Upper lobe of right lung (tissue), 1 donor: ENCODE data around the gene CPA1. TPM values are rescaled to one million over a fixed set of nuclear protein-coding genes. Genes with fewer than 3 reads are reported as not detected.

ENCODE experiments used
- ATAC-seq: fragments of 200-7000 bp; cut with Tn5 transposase; one replicate; pipeline ENCODE4 v1.9.1; 2020; ENCODE audit warnings: mild to moderate bottlenecking, moderate library complexity
- DNase-seq: peaks from one replicate; pipeline ENCODE4 v3.0.0-alpha.2; 2020
- H3K27ac ChIP-seq: fragments of 200-600 bp; one replicate; pipeline ENCODE4 v1.8.0; 2022
- H3K27me3 ChIP-seq: fragments of 200-600 bp; one replicate; pipeline ENCODE4 v1.8.0; 2022; ENCODE audit warnings: mild to moderate bottlenecking
- H3K36me3 ChIP-seq: fragments of 200-600 bp; one replicate; pipeline ENCODE4 v1.8.0; 2022
- H3K4me1 ChIP-seq: fragments of 200-600 bp; one replicate; pipeline ENCODE4 v1.8.0; 2022
- H3K4me3 ChIP-seq: fragments of 200-600 bp; one replicate; pipeline ENCODE4 v1.8.0; 2022; ENCODE audit warnings: mild to moderate bottlenecking
- H3K9me3 ChIP-seq: fragments of 200-600 bp; one replicate; pipeline ENCODE4 v1.8.0; 2022
- CTCF ChIP-seq: fragments of 200-600 bp; IDR thresholded peaks from one replicate; pipeline ENCODE4 v1.8.0; 2022; ENCODE audit warnings: antibody characterized with exemption
- intact Hi-C: fragments of 100-400 bp; cut with DNase I; formaldehyde crosslinking; loops from one replicate; pipeline ENCODE4 v1.11.0; 2022
- total RNA-seq: library from RNA; stranded (reverse); fragmentation: NEBNext Ultra II Directional; extraction: Animal tissue kit (Norgen Biotek cat#: 25700); gene quantifications from one replicate; pipeline ENCODE4 v1.2.1, GENCODE V29; 2021
- donor health status: DM: no; HTN: yes; CAD: no; lungs with severe emphysema.

The CPA1 gene
- total RNA-seq, 1 donor from 2014 or later, result not detected

GRCh38 chr7:130393101-130393561 lies 12.8 kb downstream of the CPA1 start:
- intact Hi-C loops, result no loop called here
- H3K4me1 ChIP-seq, result peaks cover 11% of the 10 kb centered on the region
- no peaks in the 10 kb centered on the region for H3K27me3 ChIP-seq
- no peak overlapping the region for H3K4me3 ChIP-seq
- H3K27ac ChIP-seq, result peak overlapping the region; percentile 25
- ATAC-seq (no peak), DNase-seq (no peak)
- no peaks in the 10 kb centered on the region for H3K36me3 ChIP-seq
- H3K9me3 ChIP-seq, result no peaks in the 10 kb centered on the region
- no peak for TF ChIP-seq CTCF

- Histone ChIP-seq H3K27me3 (no peaks in the 10 kb centered on the region), H3K4me1 (peaks cover 12% of the 10 kb centered on the region), H3K27ac (peak overlapping the region; percentile 25), H3K36me3 (no peaks in the 10 kb centered on the region), H3K9me3 (no peaks in the 10 kb centered on the region), H3K4me3 (no peak overlapping the region)
- ATAC-seq (no peak), DNase-seq (no peak)
- intact Hi-C loops, result no loop called here
- TF ChIP-seq CTCF, result no peak
Measured at GRCh38 chr7:130393841-130394411, 13.6 kb downstream of the CPA1 start.

GRCh38 chr7:130394421-130395195 lies 14.3 kb downstream of the CPA1 start:
- H3K36me3 ChIP-seq, result no peaks in the 10 kb centered on the region
- no peaks in the 10 kb centered on the region for H3K9me3 ChIP-seq
- no peak overlapping the region for H3K4me3 ChIP-seq
- no peak overlapping the region for H3K27ac ChIP-seq
- DNase-seq, result no peak
- H3K27me3 ChIP-seq, result no peaks in the 10 kb centered on the region
- intact Hi-C loops, result no loop called here
- TF ChIP-seq CTCF, result no peak
- H3K4me1 ChIP-seq, result peaks cover 12% of the 10 kb centered on the region
- no peak for ATAC-seq

- no peak for TF ChIP-seq CTCF
- no peaks in the 10 kb centered on the region for H3K9me3 ChIP-seq
- DNase-seq, result no peak
- intact Hi-C loops, result no loop called here
- H3K4me1 ChIP-seq, result peaks cover 12% of the 10 kb centered on the region
- H3K27ac ChIP-seq, result peak overlapping the region; percentile 9
- no peak for ATAC-seq
- no peak overlapping the region for H3K4me3 ChIP-seq
- H3K27me3 ChIP-seq, result no peaks in the 10 kb centered on the region
- H3K36me3 ChIP-seq, result no peaks in the 10 kb centered on the region
Measured at GRCh38 chr7:130395421-130395820, 15.1 kb downstream of the CPA1 start.

GRCh38 chr7:130396109-130396508 lies 15.8 kb downstream of the CPA1 start:
- H3K36me3 ChIP-seq, result no peaks in the 10 kb centered on the region
- H3K4me1 ChIP-seq, result peaks cover 12% of the 10 kb centered on the region
- DNase-seq (no peak), ATAC-seq (no peak)
- H3K4me3 ChIP-seq, result no peak overlapping the region
- intact Hi-C loops, result no loop called here
- H3K27me3 ChIP-seq, result no peaks in the 10 kb centered on the region
- H3K9me3 ChIP-seq, result no peaks in the 10 kb centered on the region
- no peak overlapping the region for H3K27ac ChIP-seq
- no peak for TF ChIP-seq CTCF
